HG02981 (cell line): Measurements from ENCODE around the gene HNRNPLL.

Experiments used
- ATAC-seq: cut with Tn5 transposase; IDR thresholded peaks from one replicate; pipeline ENCODE4 v1.9.1; 2021; ENCODE audit warnings: mild to moderate bottlenecking, moderate library complexity; ENCODE audit not compliant: unreplicated experiment

HNRNPLL gene

DNA sequence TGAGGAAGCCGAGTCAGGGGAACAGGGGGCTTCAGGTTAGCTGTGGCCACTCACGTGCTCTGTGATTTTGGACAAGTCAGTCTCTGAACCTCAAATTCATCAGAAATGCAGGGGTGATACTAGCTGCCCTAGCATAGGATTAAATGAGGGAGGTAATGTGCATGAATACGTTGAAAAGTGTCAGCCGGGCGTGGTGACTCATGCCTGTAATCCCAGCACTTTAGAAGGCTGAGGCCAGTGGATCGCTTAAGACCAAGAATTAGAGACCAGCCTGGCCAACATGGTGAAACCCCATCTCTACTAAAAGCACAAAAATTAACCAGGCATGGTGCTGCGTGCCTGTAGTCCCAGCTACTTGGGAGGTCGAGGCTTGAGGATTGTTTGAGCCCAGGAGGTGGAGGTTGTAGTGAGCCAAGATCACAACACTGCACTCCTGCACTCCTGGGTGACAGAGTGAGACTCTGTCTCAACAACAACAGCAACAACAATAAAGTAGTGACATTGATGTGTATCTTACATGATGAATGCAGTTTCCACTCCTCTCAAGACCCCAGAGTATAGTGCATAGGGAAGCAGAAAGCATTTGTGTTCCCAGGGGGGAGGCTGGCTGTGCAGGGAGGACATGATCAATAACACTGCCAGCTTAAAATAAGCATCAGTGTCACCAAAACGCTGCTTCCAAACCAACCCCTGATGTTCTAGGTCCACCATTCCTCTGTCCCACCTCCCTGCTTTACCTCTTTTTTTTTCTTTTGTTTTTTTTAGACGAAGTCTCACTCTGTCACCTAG is 68.8 kb downstream of the HNRNPLL start:
- ATAC-seq, result no peak

DNA sequence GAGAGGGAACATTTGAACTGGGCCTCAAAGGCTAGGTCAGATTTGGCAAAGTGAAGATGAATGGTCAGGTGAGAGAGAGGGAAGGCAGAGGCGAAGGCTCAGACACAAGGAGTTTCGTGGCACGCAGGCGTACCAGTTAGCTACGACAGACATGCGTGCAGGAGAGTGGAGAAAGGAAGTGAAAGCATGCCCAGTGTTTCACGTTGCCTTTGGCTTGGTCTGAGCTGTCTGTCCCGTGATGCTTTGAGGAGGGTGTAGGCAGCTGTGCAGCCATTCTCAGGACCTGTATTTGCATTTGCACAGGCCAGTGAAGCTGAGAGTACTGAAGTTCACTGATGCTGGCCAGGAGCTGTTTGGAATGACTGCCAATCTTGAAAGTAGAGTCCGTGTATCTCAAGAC is 69.5 kb downstream of the HNRNPLL start:
- ATAC-seq, result peak; percentile 96

- ATAC-seq, result no peak
Observed at GRCh38 chr2:38532366-38532765, 70.4 kb downstream of the HNRNPLL start.

- no peak for ATAC-seq
Observed at GRCh38 chr2:38529208-38529607, 73.5 kb downstream of the HNRNPLL start.

DNA sequence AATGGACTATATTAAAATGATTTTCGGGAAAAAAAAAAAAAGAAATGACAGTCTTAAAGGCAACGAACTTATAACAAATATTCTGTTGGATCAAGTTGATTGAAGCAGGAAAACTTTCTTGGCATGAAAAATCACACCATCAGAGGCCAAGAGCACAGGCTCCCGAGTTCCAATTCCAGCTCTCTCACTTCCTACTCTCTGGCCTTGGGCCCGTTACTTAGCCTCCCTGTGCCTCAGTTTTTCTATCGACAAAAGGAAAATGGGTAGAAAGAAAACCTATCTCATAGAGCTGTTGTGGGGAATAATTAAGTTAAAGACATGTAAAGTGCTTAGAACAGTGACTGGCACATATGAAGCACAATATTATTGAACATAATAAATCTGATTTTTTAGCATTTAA is 74.2 kb downstream of the HNRNPLL start:
- no peak for ATAC-seq

DNA sequence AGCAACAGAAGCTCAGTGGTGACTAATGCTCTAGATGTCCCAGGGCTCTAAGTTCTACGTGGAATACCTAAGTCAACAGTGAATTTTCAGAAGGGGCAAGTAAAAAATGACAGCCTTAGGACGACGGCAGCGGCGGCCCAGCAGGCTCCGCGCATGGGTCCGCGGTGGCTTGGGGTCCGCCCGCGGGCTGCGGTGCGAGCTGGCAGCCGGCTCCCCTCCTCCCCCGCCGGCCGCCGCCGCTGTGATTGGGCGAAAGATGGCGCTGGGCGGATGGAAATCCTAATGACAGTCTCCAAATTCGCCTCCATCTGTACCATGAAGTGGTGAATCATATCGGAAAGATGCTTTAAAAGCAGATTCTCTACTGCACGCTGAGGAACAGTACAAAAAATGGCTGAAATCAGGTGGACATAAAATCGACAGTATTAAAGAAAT is 74.7 kb downstream of the HNRNPLL start:
- ATAC-seq, result no peak

- no peak for ATAC-seq
Observed at GRCh38 chr2:38527338-38528007, 75.3 kb downstream of the HNRNPLL start.

DNA sequence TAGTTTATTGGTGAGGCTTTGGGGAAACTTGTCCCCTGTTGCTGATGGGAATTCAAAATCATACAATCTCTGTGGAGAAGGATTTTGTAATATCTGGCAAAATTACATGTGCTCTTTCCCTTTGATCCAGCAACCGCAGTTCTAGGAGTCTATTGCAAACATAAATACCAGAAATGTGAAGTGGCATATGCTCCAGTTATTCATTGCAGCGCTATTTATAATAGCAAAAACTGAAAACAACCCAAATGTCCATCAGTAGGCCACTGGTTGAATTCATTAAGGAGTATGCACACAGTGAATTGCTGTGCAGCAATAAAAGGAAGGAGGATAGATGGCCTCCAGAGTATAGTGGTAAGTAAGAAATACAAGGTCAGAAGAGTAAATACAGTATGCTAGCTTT is 76.5 kb downstream of the HNRNPLL start:
- ATAC-seq, result no peak

DNA sequence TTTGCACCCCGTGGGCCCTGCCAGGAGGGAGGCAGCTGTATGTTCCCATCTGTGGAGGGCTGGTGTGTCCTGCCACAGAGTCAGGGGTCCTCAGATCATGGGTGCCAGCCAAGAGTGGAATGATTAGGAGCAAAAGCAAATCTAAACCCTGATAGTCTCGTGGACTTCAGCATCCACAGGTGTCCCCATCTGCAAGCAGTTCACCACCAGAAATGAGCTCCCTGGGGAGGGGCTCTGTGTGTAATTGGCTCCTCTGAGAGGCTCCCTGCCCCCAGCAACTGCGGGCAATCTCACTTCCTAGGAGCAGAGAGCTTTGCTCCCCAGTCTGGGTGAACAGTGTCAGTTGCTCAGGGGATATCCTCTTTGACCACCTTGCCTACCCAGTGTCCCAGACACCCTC is 78.1 kb downstream of the HNRNPLL start:
- no peak for ATAC-seq

GRCh38 chr2:38523728-38524437 is 78.8 kb downstream of the HNRNPLL start:
- ATAC-seq, result no peak

GRCh38 chr2:38522754-38523349 is 79.9 kb downstream of the HNRNPLL start:
- ATAC-seq, result no peak

- no peak for ATAC-seq
Observed at GRCh38 chr2:38521835-38522234, 80.9 kb downstream of the HNRNPLL start.

GRCh38 chr2:38517284-38517683 is 85.4 kb downstream of the HNRNPLL start:
- no peak for ATAC-seq

DNA sequence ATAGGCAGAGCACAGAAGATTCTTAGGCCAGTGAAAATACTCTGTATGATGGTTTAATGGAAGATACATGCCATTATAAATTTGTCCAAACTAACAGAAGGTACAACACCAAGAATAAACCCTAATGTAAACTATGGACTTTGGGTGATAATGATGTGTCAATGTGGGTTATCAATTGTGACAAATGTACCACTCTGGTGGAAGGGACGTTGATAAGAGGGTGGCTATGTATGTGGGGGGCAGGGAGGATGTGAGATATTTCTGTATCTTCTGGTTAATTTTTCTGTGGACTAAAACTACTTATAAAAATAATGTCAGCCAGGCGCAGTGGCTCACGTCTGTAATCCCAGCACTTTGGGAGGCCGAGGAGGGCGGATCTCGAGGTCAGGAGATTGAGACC is 86.2 kb downstream of the HNRNPLL start:
- no peak for ATAC-seq

DNA sequence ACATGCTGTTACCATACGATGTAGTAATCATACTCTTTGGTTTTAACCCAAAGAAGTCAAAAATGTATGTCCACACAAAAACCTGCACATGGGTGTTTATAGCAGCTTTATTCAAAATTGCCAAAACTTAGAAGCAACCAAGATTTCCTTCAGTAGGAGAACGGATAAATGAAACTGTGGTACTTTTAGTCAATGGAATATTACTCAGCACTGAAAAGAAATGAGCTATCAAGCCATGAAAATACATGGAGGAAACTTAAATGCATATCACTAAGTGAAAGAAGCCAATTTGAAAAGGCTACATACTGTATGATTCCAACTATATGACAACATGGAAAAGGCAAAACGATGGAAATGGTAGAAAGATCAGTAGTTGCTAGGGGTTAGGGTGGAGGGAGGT is 86.6 kb downstream of the HNRNPLL start:
- no peak for ATAC-seq

DNA sequence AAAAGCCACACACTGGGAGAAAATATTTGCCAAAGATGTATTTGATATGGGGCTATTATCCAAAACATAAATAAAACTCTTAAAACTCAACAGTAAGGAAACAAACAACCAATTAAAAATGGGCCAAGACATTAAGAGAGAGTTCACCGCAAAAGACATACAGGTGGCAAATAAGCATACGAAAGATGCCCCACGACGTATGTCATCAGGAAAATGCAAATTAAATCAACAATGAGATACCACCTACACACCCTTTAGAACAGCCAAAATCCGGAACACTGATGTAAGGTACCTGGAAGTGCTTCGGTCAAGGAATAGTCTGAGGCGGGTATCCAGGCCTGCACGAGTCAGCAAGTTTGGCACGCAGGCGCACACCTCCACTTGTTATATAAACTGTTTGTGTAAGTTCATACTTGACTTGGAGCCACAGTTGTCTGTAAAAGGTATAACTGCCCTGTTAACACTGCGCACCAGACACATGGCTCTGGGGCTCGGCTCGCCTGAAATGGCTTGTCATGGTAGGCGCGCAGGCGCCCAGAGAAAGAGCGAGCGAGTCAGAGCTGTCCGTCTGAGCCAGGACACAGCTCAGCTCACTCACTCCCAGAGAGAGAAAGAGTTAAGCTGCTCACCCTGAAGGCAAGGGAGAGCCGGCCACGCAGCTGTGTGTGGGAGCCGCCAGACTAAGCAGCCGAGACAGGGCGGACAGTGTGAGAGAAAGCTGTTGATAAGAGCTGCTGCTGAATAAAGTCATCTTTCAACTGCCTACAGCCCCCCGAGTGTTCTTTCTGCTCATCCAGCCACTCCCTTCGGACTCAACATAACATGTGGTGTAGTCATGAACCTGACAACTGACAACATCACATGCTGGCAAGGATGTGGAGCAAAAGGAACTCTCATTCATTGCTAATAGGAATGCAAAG is 87.3 kb downstream of the HNRNPLL start:
- no peak for ATAC-seq

DNA sequence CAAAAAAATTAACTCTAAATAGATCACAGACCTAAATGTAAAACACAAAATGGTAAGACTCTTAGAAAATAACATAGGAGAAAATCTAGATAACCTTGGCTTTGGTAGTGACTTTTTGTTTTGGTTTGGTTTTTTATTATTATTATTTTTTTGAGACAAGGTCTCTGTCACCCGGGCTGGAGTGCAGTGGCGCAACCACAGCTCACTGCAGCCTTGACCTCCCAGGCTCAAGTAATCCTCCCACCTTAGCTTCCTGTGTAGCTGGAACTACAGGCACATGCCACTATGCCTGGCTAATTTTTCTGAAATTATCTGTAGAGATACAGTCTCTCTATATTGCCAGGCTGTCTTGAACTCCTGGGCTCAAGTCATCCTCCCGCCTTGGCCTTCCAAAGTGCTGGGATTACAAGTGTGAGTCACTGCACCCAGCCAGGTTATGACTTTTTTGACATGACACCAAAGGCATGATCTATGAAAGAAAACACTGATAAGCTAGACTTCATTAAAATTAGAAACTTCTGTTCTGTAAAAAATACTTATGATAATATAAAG is 88.0 kb downstream of the HNRNPLL start:
- no peak for ATAC-seq

- no peak for ATAC-seq
Observed at GRCh38 chr2:38512211-38512610, 90.5 kb downstream of the HNRNPLL start.
